SU-DHL-6 (cell line): ENCODE data around the gene FAM163A.

ENCODE experiments used
- CTCF ChIP-seq: fragments of 200-600 bp; sonication (generic); IDR thresholded peaks from one replicate; pipeline ENCODE4 v1.5.1; 2017; ENCODE audit warnings: antibody characterized with exemption, mild to moderate bottlenecking, low read length, moderate library complexity; ENCODE audit not compliant: insufficient read depth, poor library complexity, severe bottlenecking
- EZH2phosphoT487 ChIP-seq: fragments of 200-600 bp; sonication (generic), shearing (Covaris generic); conservative IDR thresholded peaks from 2 replicates; pipeline ENCODE4 v1.6.1; 2018; ENCODE audit warnings: mild to moderate bottlenecking, antibody characterized with exemption, low read length, moderate library complexity, mixed read lengths

- TF ChIP-seq CTCF: no peak
- no peak for TF ChIP-seq EZH2phosphoT487
Measured at GRCh38 chr1:179745131-179745611, 2.1 kb downstream of the FAM163A start.
